GM21825 (cell line): ENCODE results near the gene PSTPIP2.

Experiments
- ATAC-seq: cut with Tn5 transposase; IDR thresholded peaks from one replicate; pipeline ENCODE4 v1.9.1; 2021; ENCODE audit warnings: mild to moderate bottlenecking, moderate library complexity; ENCODE audit not compliant: unreplicated experiment

Gene PSTPIP2

DNA sequence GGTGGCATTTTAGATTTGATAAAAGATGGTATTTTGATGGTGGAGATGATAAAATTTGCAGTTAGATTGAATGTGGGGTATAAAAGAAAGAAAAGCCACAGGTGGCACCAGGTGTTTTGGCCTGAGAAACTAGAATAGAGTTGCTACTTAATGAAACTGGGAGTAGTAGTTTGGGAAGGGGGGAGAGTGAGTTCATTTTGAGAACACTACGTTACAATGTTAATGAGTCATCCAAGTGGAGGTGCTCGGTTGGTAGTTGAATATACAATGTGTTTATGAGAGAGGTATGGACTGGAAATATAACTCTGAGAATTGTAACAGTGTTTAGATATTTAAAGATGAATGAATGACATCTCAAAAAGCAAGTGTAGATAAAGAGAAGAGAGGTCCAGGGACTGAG lies 131.3 kb downstream of the PSTPIP2 start:
- ATAC-seq: no peak

DNA sequence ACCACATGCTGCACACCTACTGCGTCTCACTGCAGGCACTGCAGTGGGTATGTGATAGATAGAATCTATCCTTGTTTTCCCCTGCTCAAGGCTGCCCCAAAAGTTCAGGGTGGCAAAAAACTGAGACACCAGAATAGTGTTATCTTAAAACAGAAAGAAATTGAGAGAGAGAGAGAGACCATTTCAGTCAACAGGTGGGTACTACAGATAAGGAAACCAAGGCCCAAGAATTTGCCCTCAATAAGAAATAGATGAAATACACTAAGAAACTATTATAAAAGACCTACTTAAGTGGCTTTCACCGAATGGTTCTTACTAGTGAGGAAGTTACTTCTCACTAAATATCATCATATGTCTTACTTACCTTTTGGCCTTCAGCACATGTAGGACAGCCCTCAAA lies 132.8 kb downstream of the PSTPIP2 start:
- ATAC-seq: no peak

DNA sequence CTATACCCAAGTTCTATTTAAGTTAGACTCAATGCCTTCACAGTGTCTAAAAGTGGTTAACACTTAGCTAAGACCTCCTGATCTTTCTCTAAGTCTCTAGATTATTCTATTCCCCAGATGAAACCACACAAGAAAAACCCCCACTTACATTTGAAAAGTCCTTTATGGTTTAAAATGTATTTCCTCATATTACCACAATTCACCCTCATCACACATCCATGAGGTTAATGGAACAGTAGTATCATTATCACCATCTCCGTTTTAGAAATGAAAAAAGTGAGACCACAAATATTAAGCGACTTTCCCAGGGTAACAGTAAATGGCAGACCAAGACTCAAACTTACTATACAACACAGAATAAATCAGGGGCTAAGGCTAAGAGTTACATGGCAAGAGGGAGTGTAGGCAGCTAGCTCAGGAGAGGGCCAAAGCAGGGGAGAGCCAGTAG lies 133.5 kb downstream of the PSTPIP2 start:
- ATAC-seq: no peak

DNA sequence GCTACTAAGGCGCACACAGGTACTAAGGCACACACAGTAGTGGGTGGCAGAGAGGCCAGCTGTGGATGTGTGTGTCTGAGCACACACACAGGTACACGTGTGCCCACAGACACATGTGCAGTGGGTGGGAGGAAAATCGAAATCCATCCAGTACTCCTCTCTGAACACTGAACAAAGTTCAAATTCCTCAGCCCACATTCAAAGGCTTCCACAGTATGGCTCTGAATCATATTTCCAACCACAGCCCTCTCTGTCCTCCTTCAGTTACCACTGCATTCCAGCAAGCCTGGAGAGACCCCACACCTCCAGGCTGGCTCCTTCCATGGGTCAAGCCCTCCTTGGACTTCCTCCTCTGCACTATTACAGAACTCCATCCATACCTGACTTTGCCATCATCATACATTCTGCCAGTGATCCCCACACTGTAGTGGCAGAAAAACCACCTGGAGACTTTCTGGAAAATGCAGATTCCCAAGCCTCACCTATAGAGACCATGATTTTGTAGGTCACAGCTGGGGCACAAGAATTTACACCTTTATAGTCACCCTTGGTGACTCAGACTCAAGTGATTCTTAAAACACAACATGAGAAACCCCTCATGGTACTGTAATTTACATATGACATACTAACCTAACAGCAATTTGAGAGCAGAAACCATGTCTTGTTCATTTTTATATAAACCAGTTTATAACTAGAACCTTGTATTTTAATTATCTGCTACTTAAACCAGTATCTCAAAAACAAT lies 136.3 kb downstream of the PSTPIP2 start:
- no peak for ATAC-seq
